Esophagus squamous epithelium (tissue), 5 donors: ENCODE results near the gene TPRG1. TPM values are rescaled to one million over a fixed set of nuclear protein-coding genes. Genes with fewer than 3 reads are reported as not detected.
"Not testable (repeated sequence)": the region's sequence is repeated elsewhere in the genome, so short reads cannot be mapped to it uniquely, and the experiment has no call there.

Source experiments
- DNase-seq: peaks from one replicate; lab custom pipeline; 2025; lab: John Stamatoyannopoulos, UW
- H3K27ac ChIP-seq, 4 donors: fragments of 200-600 bp; sonication (generic); one replicate each; pipeline ENCODE4 v1.5.1; 2016 to 2019; ENCODE audit warnings: mild to moderate bottlenecking in 1 of 4
- H3K27me3 ChIP-seq, 4 donors: fragments of 200-600 bp; sonication (generic); 1 replicate in 3 of 4; 2 replicates in 1 of 4; pipeline versions ENCODE4 v1.5.1 to v1.6.0; 2017 to 2021; ENCODE audit warnings: antibody characterized with exemption in 1 of 4
- H3K36me3 ChIP-seq, 3 donors: fragments of 200-600 bp; sonication (generic); one replicate each; pipeline ENCODE4 v1.5.1; 2016 to 2019
- H3K4me1 ChIP-seq, 3 donors: fragments of 200-600 bp; sonication (generic); one replicate each; pipeline ENCODE4 v1.5.1; 2017 to 2019
- H3K4me3 ChIP-seq, 4 donors: fragments of 200-600 bp; sonication (generic); 1 replicate in 3 of 4; 2 replicates in 1 of 4; pipeline ENCODE4 v1.5.1; 2016 to 2019; ENCODE audit warnings: mild to moderate bottlenecking in 2 of 4, moderate library complexity in 1 of 4
- H3K9me3 ChIP-seq, 3 donors: fragments of 200-600 bp; sonication (generic); one replicate each; pipeline ENCODE4 v1.5.1; 2016 to 2019
- CTCF ChIP-seq, 6 experiments: fragments of 450-650 bp in 4 of 6; fragments of 200-600 bp in 2 of 6; sonication (generic) in 2 of 6; IDR thresholded peaks; one replicate each; pipeline ENCODE4 v1.5.1; 2016 to 2019; ENCODE audit warnings: antibody characterized with exemption in 6 of 6, mild to moderate bottlenecking in 4 of 6, moderate library complexity in 4 of 6
- POLR2A ChIP-seq, 4 donors: fragments of 450-650 bp; IDR thresholded peaks; one replicate each; pipeline ENCODE4 v1.6.1; 2017; ENCODE audit warnings: antibody characterized with exemption in 4 of 4, mild to moderate bottlenecking in 4 of 4, moderate library complexity in 3 of 4
- WGBS, 2 donors: methylation state at CpG; one replicate each; pipeline ENCODE4 v1.1.5; 2018; 5-methylcytosine and 5-hydroxymethylcytosine counted together
- intact Hi-C: fragments of 100-400 bp; cut with DNase I; formaldehyde crosslinking; loops from one replicate; pipeline ENCODE4 v1.15.0; 2022
- total RNA-seq, 4 donors: library from RNA; depleted of rRNA; stranded (reverse); fragments of >200 nt; gene quantifications; one replicate each; pipeline ENCODE4 v1.1.0, GENCODE V29; 2016
- donor health status: DM: yes; HTN: yes; CAD: no.

The TPRG1 gene
- total RNA-seq, 4 donors from 2014 or later: 15.1 to 23.3 (median 22.1) TPM

DNA sequence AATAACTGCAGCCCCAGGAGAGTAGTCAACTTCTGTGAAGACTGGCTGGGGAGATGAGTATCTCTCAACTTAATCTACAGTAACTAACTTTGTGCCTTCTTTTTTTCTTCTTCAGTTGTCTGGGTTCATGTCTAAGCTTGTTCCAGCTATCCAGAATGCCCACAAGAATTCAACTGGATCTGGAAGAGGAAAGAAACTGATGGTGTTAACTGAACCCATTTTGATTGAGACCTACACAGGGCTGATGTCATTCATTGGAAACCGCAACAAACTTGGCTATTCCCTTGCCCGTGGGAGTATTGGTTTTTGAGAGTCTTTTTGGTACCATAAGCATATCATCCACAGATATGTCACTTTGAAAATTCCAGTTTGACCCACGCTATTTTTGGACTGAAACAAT, 148.7 kb downstream of the TPRG1 start:
- intact Hi-C loops: no loop called here
- no peak for TF ChIP-seq CTCF (IDR thresholded peaks at IDR 0.05)
- no peak for TF ChIP-seq POLR2A (IDR thresholded peaks at IDR 0.05)
- Histone ChIP-seq H3K4me1 (peaks cover 4 to 34% (median 7%) of the 10 kb centered on the region in 3 donors), H3K27me3 (no peaks in the 10 kb centered on the region), H3K36me3 (no peaks in the 10 kb centered on the region), H3K9me3 (no peaks in the 10 kb centered on the region), H3K27ac (no peak overlapping the region), H3K4me3 (no peak overlapping the region)
- no peak for DNase-seq
- 54 to 73% methylated on average over 3 of the region's 3 CpGs for WGBS, 2 donors

DNA sequence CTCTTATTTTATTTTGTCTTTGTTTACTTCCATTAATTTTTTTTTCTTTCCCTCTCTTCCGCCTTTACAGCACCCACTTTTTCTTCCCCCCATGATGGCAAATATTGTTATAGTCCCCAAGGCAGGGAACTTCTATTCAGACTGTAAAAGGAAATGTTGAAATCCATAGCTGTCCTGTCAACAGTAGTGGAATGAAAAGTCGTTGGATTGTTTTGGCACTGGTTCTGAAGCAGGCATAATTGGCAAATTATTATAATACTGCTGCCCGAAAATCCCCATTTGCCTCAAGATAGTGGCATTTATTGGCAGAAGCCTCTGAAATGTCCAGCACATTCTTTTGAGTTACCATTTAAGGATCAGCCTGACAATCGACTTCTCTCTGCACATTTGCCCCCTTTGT, 150.6 kb downstream of the TPRG1 start:
- Histone ChIP-seq H3K9me3 (no peaks in the 10 kb centered on the region), H3K36me3 (no peaks in the 10 kb centered on the region), H3K4me3 (no peak overlapping the region), H3K27me3 (no peaks in the 10 kb centered on the region), H3K27ac (no peak overlapping the region), H3K4me1 (peaks cover 4 to 37% (median 7%) of the 10 kb centered on the region in 3 donors)
- DNase-seq: no peak
- TF ChIP-seq POLR2A (IDR thresholded peaks at IDR 0.05) (no peak), CTCF (IDR thresholded peaks at IDR 0.05) (no peak)
- WGBS, 2 donors: 13 to 31% methylated on average over 4 of the region's 4 CpGs
- intact Hi-C loops: no loop called here

- Histone ChIP-seq H3K36me3 (no peaks in the 10 kb centered on the region), H3K27me3 (no peaks in the 10 kb centered on the region), H3K4me1 (peaks cover 4 to 37% (median 7%) of the 10 kb centered on the region in 3 donors), H3K9me3 (no peaks in the 10 kb centered on the region), H3K4me3 (no peak overlapping the region), H3K27ac (peak overlapping the region; percentile 43 to 69 (median 52))
- TF ChIP-seq POLR2A (IDR thresholded peaks at IDR 0.05) (no peak), CTCF (IDR thresholded peaks at IDR 0.05) (no peak)
- WGBS, 2 donors: 27 to 28% methylated on average over 5 of the region's 5 CpGs
- DNase-seq: peak; percentile 13
- intact Hi-C loops: no loop called here
Measured at GRCh38 chr3:189324538-189325138, 152.9 kb downstream of the TPRG1 start.

DNA sequence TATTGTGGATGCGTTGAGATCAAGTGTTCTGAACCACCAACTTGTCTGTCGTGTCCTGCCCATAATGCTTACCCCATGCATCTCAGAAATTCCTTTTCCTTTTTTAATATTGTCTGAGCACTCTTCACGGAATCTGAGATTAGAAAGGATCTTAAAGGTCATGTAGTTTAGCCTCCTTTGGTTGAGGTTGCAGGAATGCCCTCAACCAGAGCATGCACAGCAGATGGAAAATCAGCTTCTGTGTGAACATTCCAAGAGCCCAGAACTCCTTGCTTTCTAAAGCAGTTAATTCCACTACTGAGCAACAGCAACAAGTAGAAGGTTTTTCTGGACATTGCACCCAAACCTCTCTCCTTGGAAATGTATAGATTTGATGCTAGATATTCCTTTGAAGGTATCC, 153.7 kb downstream of the TPRG1 start:
- Histone ChIP-seq H3K9me3 (no peaks in the 10 kb centered on the region), H3K27ac (peak overlapping the region in 2 of 4 donors; percentile 56 to 69)
- 37 to 38% methylated on average over 3 of the region's 3 CpGs for WGBS, 2 donors

GRCh38 chr3:189329630-189330029, 157.9 kb downstream of the TPRG1 start:
- H3K4me1 ChIP-seq: peaks cover 4 to 12% (median 7%) of the 10 kb centered on the region in 3 donors
- intact Hi-C loops, H3K27me3 ChIP-seq, H3K27ac ChIP-seq, H3K9me3 ChIP-seq, DNase-seq, H3K36me3 ChIP-seq, H3K4me3 ChIP-seq: not testable (repeated sequence)
- 97 to 100% methylated on average over 3 to 4 of the region's 4 CpGs for WGBS, 2 donors

More for the DNA sequence above, 153.7 kb downstream of the TPRG1 start:
- Histone ChIP-seq H3K36me3 (no peaks in the 10 kb centered on the region), H3K4me1 (peaks cover 4 to 37% (median 7%) of the 10 kb centered on the region in 3 donors), H3K27me3 (no peaks in the 10 kb centered on the region), H3K4me3 (no peak overlapping the region)
- no peak for DNase-seq
- intact Hi-C loops: no loop called here
- TF ChIP-seq POLR2A (IDR thresholded peaks at IDR 0.05): no peak
- no peak for TF ChIP-seq CTCF (IDR thresholded peaks at IDR 0.05)
